NK-92 (cell line): ENCODE data around the gene ZNF177.
A peak's percentile ranks its signal among the peaks of the same experiment; 100 is the strongest.
"Not testable (repeated sequence)": the region's sequence is repeated elsewhere in the genome, so short reads cannot be mapped to it uniquely, and the experiment has no call there.

Experiments used
- DNase-seq: peaks from one replicate; lab custom pipeline; 2025; ENCODE audit not compliant: unreplicated experiment; lab: John Stamatoyannopoulos, UW

ZNF177 gene

DNA sequence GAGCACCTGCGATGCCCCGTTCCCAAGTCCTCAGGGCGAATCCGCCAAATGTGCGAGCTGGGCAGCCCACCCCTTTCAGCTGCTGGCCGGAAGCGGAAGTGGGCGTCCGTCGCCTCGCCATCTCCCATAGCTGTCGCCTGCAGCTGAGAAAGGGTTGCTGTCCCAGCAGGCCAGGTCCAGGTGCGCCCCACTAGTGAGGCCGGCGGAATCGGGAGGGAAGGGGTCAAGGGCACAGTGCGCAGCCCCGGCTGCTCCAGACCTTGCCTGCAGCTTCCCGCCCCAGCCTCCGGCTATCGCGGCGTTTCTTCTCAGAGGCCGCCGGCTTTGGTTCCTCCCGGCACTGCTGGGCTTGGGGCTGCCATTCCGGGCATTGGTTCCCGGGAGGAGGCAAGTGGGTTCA is at the start of gene ZNF177:
Gene ZNF177, plus strand, starts transcription at position 109 of the 400 bp plus-strand sequence. CDS start 15,299 bp downstream, outside the sequence.
- no peak for DNase-seq

DNA sequence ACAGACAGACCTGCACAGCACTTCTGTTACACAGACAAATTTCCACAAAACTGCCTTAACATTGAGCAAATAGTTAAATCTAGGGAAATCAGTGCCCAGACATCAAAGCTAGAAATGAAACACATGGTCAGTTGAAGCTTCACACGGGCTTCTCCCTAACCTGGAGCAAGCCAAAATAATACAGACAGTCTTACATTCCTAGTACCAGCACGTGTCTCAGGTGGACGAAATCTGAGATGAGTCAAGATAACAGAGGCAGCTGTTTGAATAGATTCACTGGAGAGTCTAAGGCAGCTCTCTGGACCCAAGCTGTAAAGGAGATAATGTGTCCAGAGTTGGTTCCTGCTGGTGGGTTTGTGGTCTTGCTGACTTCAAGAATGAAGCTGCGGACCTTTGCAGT is 49.1 kb upstream of the ZNF177 start:
- no peak for DNase-seq

DNA sequence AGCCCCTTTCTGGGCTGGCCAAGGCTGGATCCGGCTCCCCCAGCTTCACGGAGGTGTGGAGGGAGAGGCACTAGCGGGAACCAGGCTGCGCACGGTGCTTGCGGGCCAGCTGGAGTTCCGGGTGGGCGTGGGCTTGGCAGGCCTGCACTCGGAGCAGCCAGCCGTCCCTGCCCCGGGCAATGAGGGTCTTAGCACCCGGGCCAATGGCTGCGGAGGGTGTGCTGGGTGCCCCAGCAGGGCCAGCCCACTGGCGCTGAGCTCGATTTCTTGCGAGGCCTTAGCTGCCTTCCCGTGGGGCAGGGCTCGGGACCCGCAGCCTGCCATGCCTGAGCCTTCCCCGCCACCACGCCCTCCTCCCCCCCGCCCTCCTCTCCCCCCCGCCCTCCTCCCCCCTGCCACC is 41.5 kb upstream of the ZNF177 start:
- no peak for DNase-seq

DNA sequence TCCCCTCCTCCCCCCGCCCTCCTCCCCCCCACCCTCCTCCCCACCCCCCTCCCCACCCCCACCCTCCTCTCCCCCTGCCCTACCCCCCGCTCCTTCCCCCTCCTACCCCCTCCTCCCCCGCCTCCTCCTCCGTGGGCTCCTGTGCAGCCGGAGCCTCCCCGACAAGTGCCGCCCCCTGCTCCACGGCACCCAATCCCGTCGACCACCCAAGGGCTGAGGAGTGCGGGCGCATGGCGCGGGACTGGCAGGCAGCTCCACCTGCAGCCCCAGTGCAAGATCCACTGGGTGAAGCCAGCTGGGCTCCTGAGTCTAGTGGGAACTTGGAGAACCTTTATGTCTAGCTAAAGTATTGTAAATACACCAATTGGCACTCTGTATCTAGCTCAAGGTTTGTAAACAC is 41.1 kb upstream of the ZNF177 start:
- DNase-seq: not testable (repeated sequence)

DNA sequence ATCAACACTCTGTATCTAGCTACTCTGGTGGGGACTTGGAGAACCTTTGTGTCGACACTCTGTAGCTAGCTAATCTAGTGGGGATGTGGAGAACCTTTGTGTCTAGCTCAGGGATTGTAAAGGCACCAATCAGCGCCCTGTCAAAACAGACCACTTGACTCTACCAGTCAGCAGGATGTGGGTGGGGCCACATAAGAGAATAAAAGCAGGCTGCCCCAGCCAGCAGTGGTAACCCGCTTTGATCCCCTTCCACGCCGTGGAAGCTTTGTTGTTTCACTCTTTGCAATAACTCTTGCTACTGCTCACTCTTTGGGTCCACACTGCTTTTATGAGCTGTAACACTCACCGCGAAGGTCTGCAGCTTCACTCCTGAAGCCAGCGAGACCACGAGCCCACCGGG is 40.6 kb upstream of the ZNF177 start:
- DNase-seq: not testable (repeated sequence)

DNA sequence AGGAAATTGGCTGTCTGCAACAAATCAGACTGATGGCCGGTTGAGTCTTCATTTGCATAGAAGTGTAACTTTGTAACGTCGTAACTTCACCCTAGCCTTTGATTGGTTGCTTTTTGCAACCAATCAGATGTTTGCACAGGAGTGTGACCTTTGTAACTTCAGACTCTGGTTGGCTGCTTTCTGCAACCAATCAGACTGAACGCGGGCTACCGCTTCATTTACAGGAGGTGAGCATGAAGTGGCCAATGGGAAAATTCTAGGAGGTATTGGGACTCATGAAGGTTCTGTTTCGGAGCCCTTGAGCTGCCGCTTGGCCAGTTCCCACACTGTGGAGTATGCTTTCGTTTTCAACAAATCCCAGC is 39.3 kb upstream of the ZNF177 start:
- no peak for DNase-seq

DNA sequence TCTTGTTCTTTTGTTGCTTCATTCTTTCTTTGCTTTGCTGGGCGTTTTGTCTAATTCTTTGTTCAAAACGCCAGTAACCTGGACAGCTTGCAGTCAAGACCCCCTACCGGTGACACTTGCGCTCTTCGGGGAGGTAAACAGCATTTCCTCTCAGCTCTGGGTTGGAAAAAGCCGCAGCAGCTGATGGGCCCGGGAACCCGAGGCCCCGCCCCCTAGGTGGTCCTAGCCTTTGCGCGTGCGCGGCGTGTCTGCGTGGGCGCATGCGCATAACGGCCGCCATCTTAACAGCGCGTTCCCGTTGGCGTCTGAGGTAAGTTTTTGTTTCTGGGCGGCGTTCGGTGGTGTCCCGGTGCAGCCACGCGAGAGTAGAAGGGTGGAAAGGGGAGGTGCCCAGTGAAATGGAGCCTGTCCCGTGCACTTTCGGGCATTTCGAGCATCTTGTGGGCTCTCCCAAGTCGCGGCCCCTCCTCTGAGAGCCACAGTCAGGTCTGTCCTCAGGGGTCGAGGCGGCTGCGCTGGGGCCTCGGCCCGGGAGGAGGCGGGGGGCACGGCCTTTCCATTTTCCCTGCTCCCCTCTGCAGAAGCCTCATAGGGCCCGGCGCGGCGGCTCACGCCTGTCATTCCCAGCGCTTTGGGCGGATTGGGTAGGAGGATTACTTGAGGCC is 38.8 kb upstream of the ZNF177 start, which contains the start of gene ZNF559:
Gene ZNF559, plus strand, starts transcription at position 261 of the 665 bp plus-strand sequence. CDS start 14,371 bp downstream, outside the sequence.
- peak; percentile 67 for DNase-seq

DNA sequence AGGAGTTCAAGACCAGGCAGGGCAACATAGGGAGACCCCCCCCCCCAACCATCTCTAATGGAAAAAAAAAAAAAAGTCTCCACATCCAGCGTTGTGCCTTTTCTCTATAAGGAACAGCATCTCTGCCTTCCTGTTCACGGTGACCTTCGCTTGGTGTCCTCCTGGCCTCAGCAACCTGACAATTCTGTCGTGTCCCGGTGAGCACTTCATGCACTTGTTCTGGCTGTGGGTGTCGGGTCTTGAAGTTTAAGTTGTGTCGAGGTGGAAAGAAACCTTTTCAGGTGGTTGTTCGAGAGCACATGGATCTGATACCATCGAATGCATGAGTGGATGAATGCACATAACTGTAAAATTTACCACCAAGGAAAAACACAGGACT is 38.2 kb upstream of the ZNF177 start:
- no peak for DNase-seq

DNA sequence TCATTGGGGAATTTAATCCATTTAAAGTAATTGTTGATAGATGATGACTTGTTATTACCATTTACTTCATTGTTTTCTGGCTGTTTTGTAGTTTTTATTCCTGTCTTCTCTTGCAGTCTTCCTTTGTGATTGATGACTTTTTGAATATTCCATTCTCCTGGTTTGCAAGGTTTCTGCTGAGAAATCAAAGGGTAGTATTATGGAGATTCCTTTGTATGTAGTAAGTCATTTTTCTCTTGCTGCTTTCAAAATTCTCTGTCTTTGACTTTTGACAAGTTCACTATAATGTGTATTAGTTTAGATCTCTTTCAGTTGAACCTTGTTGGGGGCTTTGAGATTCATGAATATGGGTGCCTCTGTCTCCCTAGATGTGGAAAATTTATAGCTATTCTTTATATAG is 32.8 kb upstream of the ZNF177 start:
- no peak for DNase-seq

DNA sequence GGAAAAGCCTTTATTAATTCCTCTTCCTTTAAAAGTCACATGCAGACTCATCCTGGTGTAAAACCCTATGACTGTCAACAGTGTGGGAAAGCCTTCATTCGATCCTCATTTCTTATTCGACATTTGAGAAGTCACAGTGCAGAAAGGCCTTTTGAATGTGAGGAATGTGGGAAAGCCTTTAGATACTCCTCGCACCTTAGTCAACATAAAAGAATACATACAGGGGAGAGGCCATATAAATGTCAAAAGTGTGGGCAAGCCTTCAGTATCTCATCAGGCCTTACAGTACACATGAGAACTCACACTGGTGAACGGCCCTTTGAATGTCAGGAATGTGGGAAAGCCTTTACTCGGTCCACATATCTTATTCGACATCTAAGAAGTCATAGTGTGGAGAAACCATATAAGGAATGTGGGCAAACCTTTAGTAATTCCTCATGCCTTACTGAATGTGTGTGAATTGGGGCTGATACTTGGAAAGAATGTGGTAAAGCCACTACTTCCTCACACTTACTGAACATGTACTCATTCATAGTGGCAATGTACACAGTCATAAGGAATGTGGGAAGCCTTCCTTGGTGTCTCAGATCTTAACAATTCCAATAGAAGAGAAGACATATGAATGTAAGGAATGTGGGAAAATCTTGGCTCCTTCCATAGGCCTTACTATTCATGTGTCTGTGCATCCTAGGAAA is 20.1 kb upstream of the ZNF177 start:
- DNase-seq: no peak

DNA sequence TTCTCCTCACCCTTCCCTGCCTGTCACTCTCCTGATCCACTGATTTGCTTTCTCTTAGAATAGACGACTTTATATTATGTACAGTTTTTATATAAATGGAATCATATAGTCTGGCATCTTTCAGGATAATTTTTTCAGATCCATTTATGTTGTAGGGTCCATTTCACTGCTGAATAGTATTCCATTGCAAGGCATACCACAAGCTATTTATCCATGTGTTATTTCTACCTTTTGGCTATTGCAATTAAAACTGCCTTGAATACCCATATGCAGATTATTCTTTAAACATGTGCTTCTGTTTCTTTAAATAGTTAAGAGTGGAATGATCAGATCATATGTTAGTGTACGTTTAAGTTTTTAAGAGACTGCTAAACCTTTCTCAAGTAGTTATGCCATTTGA is 17.8 kb upstream of the ZNF177 start:
- DNase-seq: no peak

DNA sequence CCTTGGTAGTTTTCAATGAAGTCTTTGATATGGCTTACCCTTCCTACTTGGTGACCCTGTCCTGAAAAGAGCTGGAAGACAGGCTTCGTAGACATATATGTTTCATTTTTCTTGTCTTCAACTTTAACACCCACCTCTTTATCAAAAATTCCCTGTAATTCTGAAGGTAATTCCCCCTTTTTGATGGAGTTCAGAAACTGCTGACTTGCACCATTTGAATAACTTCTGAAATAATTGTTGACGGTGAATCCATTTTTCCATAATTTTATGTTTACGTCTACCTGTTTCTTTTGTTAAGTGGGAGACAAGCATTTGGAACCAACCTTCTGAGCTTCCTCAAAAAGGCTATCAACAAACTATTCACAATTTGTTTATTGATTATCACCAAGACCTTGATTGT is 14.6 kb upstream of the ZNF177 start:
- DNase-seq: no peak

DNA sequence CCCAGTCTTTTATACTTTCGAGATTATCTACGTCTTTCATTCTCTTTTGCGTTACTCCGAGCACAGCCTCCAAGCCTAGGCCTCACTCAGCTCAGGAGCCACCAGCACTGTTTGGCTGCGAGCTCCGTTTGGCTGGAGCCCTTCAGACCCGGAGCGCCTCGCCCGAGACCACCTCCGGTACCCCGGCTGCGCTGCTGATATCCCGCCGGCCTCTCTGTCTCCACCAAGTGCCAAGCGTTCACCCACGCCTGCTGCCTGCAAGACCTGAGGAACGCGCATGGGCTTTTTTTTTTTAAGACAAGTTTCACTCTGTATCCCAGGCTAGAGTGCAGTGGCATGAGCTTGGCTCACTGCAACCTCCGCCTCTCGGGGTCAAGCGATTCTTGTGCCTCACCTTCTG is 14.1 kb upstream of the ZNF177 start:
- no peak for DNase-seq

DNA sequence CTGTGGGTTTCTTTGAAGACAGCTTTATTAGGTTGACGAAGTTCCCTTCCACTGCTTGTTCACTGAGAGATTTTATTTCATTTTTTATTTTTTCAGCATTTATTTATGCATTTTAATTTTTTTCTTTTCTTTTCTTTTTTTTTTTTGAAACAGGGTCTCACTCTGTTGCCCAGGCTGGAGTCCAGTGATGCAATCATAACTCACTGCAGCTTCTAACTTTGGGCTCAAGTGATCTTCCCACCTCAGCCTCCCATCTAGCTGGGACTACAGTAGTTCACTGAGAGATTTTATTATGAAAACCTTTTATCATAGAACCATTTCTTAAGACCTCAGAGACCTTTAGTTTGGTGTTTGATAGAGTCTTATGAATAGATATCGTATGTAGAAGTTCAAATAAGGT is 10.3 kb upstream of the ZNF177 start:
- no peak for DNase-seq

DNA sequence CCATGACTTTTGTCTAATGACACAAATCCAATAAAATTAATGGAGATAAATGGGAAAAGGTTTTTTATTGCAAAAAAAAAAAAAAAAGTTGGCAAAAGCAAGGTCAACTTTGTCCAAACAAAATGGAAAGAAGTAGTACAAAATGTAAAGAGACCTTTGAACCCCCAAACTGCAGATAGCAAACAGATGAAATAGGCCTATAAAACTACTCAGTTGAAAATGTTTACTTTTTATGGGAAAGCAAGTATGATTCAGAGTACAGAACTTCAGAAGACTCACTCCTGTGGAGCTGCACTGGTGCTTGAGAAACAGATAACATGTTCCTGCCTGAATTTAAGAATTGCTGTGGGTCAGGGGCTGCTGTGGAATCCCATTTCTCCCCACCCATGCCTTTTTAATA is 9.8 kb upstream of the ZNF177 start:
- DNase-seq: no peak

DNA sequence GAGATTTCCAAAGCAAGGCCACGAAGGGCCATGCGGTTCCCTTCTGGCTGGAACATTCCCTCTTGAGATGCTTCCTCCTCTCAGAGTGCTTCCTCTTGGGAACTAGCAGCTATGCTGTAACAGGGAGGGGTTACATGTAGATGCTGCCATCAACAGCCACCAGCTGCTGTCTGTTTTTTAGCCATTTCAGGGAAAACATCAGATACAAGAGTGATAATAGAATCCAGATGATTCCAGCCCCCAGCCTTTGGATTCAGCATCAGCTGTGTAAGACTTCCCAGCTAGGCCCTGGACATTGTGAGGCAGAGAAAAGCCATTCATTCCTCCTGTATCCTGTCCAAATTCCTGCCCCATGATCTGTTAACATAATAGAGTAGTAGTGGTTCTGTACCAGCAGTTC is 8.2 kb upstream of the ZNF177 start:
- no peak for DNase-seq

DNA sequence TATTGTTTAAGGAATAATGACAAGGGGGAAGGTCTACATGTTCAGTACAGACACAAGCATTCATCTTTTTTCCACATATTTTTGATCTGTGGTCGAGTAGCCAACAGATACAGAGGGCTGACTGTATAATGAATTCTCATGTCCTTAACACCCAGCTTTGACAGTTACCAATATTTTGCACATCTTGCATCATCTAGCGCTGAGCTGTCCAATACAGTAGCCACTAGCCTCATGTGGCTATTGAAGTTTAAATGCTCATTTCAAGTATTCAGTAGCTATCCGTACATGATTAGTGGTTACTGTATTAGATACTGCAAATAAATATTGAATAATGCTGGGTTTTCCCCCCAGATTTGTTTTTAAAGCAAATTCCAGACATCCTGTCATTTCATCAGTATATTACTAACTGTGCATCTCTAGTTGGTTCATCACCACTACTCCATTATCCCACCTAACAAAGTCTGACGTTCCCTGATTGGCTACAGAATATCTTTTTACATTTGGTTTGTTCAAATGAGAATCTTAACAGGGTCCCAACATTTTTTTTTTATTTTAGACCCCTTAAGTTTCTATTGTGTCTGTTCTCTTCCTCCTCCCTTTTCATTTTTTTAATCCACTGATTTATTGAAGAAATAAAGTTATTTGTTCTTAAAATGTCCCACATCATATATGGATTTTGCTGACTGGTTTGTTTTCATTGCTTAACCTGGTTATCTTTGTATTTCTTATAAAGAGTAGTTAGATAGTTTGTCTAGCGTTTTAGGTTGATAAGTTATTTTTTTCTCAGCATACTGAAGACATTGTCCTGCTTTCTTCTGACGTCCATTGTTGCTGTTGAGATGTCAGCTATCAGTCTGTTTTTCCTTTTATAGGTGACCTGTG is 8.2 kb downstream of the ZNF177 start:
- DNase-seq: no peak

DNA sequence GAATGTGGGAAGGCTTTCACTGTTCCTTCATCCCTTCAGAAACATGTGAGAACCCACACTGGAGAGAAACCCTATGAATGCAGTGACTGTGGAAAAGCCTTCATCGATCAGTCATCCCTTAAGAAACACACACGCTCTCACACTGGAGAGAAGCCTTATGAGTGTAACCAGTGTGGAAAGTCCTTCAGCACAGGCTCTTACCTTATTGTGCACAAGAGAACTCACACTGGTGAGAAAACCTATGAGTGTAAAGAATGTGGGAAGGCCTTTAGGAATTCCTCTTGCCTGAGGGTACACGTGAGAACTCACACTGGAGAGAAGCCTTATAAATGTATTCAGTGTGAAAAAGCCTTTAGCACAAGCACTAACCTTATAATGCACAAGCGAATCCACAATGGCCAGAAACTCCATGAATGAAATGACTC is 18.6 kb downstream of the ZNF177 start:
- DNase-seq: no peak

DNA sequence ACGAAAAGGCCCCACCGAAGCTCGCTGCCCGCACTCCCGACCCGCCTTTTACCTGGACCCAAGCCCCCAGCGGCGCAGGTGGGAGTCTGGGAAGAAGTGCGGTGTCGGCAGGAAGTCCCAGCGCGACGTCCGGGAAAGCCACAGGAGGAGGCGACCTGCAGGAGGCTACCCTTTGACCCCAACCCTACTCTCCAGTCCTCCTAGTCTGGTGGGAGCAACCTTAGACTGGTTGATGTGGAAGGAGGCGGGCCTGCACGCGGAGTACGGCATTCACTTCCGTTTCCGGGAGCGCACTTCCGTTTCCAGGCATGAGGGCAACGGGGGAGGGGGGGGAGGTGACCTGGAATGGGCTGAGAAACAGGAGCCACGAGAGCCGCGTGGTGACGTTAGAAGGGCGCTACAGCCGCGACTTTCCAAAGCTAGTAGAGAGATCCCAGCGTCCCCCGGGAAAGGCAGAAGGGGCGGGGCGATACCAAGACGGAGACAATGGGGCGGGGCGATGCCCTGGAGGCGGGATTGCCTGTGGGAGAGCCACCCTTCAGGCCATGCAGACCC is 44.1 kb downstream of the ZNF177 start:
- DNase-seq: no peak

DNA sequence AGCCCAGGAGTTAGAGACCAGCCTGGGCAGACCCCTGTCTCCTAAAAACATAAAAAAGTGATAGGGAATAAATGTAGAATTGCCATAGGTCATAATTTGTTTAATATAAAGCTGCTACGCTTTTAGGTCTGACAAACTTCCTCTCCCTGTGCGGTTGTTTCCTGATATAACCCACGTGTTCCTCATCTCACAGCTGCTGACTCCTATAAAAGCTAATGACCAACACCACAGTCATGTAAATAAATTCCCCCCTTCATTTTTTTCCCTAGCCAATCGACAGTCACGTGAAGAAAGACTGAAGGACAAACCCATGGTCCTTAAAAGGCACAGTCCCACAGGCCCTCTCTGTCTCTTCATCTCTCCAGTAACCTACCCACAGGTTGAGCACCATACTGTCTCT is 45.0 kb downstream of the ZNF177 start:
- no peak for DNase-seq

DNA sequence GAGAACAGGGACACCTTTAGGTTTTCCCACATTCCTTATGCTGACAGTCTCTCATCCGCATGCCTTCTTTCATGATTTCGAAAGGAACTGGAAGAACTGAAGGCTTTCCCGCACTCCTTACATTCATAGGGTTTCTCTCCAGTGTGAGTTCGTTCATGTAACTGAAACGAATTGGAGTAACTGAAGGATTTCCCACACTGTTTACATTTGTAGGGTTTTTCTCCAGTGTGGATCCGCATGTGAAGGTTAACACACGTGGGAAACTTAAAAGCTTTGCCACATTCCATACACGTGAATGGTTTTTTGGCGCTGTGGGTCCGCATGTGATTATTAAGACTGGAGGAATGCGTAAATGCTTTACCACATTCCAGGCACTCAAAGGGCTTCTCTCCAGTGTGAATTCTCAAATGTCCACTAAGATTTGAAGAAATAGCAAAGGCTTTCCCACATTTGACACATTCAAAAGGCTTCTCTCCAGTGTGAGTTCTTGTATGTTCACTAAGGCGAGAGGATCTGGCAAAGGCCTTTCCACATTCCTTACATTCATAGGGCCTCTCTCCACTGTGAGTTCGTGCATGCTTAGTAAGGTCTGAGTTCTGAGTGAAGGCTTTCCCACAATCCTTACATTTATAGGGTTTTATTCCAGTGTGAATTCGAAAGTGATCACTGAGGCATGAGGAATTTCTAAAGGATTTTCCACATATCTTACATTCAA is 50.6 kb downstream of the ZNF177 start:
- no peak for DNase-seq
